Upper lobe of left lung (tissue), 6 donors: ENCODE data around the gene METTL26. TPM values are rescaled to one million over a fixed set of nuclear protein-coding genes. Genes with fewer than 3 reads are reported as not detected.

Experiments
- ATAC-seq, 2 donors: fragments of 200-7000 bp; cut with Tn5 transposase; one replicate each; pipeline ENCODE4 v1.9.1; 2022; ENCODE audit warnings: mild to moderate bottlenecking in 2 of 2, moderate library complexity in 2 of 2; ENCODE audit not compliant: low FRiP score in 2 of 2
- DNase-seq, 2 donors: peaks; one replicate each; pipeline ENCODE4 v3.0.0-alpha.2; 2019 to 2020
- H3K27ac ChIP-seq, 4 donors: fragments of 200-600 bp; sonication (generic); one replicate each; pipeline ENCODE4 v1.5.1; 2016 to 2019
- H3K27me3 ChIP-seq, 4 donors: fragments of 200-600 bp; sonication (generic); one replicate each; pipeline ENCODE4 v1.5.1; 2017 to 2019
- H3K36me3 ChIP-seq, 4 donors: fragments of 200-600 bp; sonication (generic); one replicate each; pipeline ENCODE4 v1.5.1; 2016 to 2019
- H3K4me1 ChIP-seq, 4 donors: fragments of 200-600 bp; sonication (generic); one replicate each; pipeline ENCODE4 v1.5.1; 2018 to 2019
- H3K4me3 ChIP-seq, 4 donors: fragments of 200-600 bp; sonication (generic); one replicate each; pipeline ENCODE4 v1.5.1; 2017 to 2019; ENCODE audit warnings: mild to moderate bottlenecking in 2 of 4, moderate library complexity in 1 of 4
- H3K9me3 ChIP-seq, 4 donors: fragments of 200-600 bp; sonication (generic); one replicate each; pipeline ENCODE4 v1.5.1; 2018 to 2019
- EP300 ChIP-seq, 4 donors: sonication (generic); formaldehyde crosslinking; IDR thresholded peaks; one replicate each; pipeline ENCODE4 v1.5.1; 2017; ENCODE audit warnings: antibody characterized with exemption in 4 of 4, control low read depth in 2 of 4
- POLR2A ChIP-seq, 4 donors: fragments of 450-650 bp; IDR thresholded peaks; one replicate each; pipeline ENCODE4 v1.5.1; 2016 to 2017; ENCODE audit warnings: antibody characterized with exemption in 4 of 4, mild to moderate bottlenecking in 2 of 4
- POLR2AphosphoS5 ChIP-seq, 2 donors: sonication (generic); formaldehyde crosslinking; IDR thresholded peaks; one replicate each; pipeline ENCODE4 v1.5.1; 2017; ENCODE audit warnings: antibody characterized with exemption in 2 of 2
- WGBS, 2 donors: methylation state at CpG; one replicate each; pipeline ENCODE4 v1.1.5; 2017 to 2018; 5-methylcytosine and 5-hydroxymethylcytosine counted together
- total RNA-seq, 6 donors: library from RNA; depleted of rRNA in 4 of 6; stranded (reverse); fragments of >200 nt in 4 of 6; gene quantifications; one replicate each; pipeline versions ENCODE4 v1.1.0 to v1.2.1, GENCODE V29; 2016 to 2021
- TF ChIP-seq, protein P1 (sequence below), 6 experiments: fragments of 450-650 bp in 4 of 6; fragments of 200-600 bp in 2 of 6; sonication (generic) in 2 of 6; IDR thresholded peaks; one replicate each; pipeline ENCODE4 v1.5.1; 2016 to 2019; ENCODE audit warnings: antibody characterized with exemption in 6 of 6
- donor health status: DM: no; HTN: no; CAD: no; lungs with moderate emphysema.
- donor health status: DM: no; HTN: yes; CAD: no; lungs with severe emphysema.

METTL26 gene
- total RNA-seq, 6 donors from 2014 or later: 69.5 to 210 (median 111) TPM

DNA sequence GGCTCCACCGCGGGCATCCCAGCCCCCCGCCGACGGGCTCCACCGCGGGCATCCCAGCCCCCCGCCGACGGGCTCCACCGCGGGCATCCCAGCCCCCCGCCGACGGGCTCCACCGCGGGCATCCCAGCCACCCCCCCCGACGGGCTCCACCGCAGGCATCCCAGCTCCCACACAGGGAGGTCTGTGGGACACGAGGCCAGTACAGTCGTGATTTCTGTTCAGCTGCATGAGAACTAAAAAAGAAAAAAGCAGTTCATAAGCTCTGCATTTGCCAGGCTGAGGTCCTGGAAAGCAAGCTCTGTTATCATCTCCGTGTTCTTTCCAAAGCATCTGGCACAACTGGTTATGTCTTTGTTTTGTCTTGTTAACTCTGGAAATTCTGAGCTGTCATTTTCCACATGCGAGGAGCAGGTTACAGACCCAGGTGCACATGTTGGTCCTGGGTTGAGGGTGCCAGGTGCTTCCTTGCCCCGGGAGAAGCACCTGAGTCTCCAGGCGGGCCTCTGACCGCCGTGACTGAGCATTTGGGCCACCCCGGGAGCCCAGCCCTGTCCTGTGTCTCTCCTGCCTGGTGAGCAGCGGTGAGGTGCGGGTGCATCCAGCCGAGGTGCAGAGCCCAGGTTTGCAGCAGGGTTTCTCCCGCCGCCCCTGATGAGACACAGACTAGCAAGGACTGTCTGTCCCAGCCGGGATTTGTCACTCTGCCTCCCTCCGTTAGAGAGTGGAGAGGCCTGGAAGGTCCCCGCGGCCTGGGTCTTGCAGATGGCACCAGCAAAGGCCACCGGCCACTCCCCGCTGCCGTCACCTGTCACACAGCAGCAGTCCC is 15.2 kb downstream of the METTL26 start:
- WGBS, 2 donors: 85 to 91% methylated on average over 10 to 17 of the region's 41 CpGs
- H3K27me3 ChIP-seq: no peaks in the 10 kb centered on the region
- H3K27ac ChIP-seq: peak overlapping the region in 2 of 4 donors; percentile 35 to 59
- peaks cover 3 to 23% (median 9%) of the 10 kb centered on the region in 4 donors for H3K36me3 ChIP-seq
- TF ChIP-seq, protein P1, sequence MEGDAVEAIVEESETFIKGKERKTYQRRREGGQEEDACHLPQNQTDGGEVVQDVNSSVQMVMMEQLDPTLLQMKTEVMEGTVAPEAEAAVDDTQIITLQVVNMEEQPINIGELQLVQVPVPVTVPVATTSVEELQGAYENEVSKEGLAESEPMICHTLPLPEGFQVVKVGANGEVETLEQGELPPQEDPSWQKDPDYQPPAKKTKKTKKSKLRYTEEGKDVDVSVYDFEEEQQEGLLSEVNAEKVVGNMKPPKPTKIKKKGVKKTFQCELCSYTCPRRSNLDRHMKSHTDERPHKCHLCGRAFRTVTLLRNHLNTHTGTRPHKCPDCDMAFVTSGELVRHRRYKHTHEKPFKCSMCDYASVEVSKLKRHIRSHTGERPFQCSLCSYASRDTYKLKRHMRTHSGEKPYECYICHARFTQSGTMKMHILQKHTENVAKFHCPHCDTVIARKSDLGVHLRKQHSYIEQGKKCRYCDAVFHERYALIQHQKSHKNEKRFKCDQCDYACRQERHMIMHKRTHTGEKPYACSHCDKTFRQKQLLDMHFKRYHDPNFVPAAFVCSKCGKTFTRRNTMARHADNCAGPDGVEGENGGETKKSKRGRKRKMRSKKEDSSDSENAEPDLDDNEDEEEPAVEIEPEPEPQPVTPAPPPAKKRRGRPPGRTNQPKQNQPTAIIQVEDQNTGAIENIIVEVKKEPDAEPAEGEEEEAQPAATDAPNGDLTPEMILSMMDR (IDR thresholded peaks at IDR 0.05): no peak
- TF ChIP-seq POLR2AphosphoS5 (IDR thresholded peaks at IDR 0.05): no peak
- TF ChIP-seq EP300 (IDR thresholded peaks at IDR 0.05): no peak
- no peak for TF ChIP-seq POLR2A (IDR thresholded peaks at IDR 0.05)
- no peak overlapping the region for H3K4me3 ChIP-seq
- DNase-seq (peak in 1 of 2 donors; percentile 77), ATAC-seq (no peak)
- peaks cover 0 to 38% (median 31%) of the 10 kb centered on the region in 4 donors for H3K4me1 ChIP-seq
- no peaks in the 10 kb centered on the region for H3K9me3 ChIP-seq

DNA sequence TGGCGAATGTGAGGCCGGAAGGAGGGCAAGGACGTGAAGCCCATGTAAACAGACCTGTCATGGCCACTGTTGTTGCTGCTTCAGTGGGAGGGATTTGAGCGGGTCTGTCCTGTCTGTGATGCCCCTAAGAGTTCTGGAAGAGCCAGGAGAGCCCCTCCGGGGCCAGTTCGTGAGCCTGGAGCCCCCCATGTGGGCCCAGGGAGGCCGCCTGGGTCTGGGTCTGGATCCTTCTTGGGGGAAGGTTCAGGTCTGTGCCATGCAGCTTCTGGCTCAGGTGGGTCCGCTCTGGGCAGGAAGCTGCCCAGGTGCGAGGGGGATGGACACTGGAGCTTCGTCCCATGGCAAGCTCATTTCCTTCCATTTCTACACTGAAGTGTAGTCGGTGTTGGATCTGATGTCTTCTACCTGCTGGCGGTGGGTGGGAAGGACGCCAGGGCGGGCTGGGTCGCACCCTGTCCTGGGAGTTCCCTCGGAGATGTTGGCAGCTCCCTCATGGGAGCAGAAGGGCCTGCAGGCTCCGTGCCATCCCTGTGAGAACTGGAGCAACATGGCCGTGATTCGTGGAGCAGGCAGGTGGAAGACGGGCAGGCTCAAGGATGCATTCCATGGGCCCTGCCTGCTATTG is 16.5 kb downstream of the METTL26 start:
- Histone ChIP-seq H3K36me3 (peaks cover 0 to 9% (median 1%) of the 10 kb centered on the region in 4 donors), H3K4me3 (no peak overlapping the region), H3K27me3 (no peaks in the 10 kb centered on the region), H3K9me3 (no peaks in the 10 kb centered on the region), H3K27ac (no peak overlapping the region), H3K4me1 (peaks cover 0 to 38% (median 32%) of the 10 kb centered on the region in 4 donors)
- DNase-seq: peak; percentile 71 to 83
- 78 to 79% methylated on average over 14 to 18 of the region's 20 CpGs for WGBS, 2 donors
- no peak for TF ChIP-seq EP300 (IDR thresholded peaks at IDR 0.05)
- no peak for TF ChIP-seq POLR2A (IDR thresholded peaks at IDR 0.05)
- TF ChIP-seq, protein P1 (IDR thresholded peaks at IDR 0.05): no peak
- TF ChIP-seq POLR2AphosphoS5 (IDR thresholded peaks at IDR 0.05): no peak
- no peak for ATAC-seq

DNA sequence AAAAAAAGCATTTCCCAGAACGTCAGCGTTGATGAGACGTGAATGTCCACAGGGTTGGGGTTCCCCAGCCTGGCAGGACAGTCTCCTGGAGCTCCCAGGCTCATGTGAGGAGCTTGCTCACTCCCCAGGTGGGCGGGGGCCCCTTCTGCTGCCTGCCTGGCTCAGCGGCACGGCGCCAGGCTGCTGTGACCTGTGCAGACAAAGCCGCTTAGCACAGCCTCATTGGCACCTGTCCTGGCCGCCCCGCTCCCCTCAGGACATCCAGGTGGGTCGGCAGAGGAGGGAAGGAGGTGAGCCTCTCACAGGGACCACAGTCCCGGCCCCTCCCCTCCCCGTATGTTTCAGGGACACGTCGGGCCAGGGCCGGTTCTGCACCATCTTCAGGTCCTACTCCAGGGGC is 18.2 kb downstream of the METTL26 start:
- TF ChIP-seq EP300 (IDR thresholded peaks at IDR 0.05): no peak
- TF ChIP-seq, protein P1 (IDR thresholded peaks at IDR 0.05): no peak
- H3K9me3 ChIP-seq: no peaks in the 10 kb centered on the region
- 63 to 72% methylated on average over 14 to 15 of the region's 16 CpGs for WGBS, 2 donors
- ATAC-seq: peak in 1 of 2 donors; percentile 38
- peak; percentile 79 to 86 for DNase-seq
- peaks cover 0 to 9% (median 1%) of the 10 kb centered on the region in 4 donors for H3K36me3 ChIP-seq
- H3K4me3 ChIP-seq: peak overlapping the region in 3 of 4 donors; percentile 15 to 38 (median 36)
- H3K27ac ChIP-seq: peak overlapping the region; percentile 68 to 94 (median 87)
- H3K27me3 ChIP-seq: no peaks in the 10 kb centered on the region
- peaks cover 0 to 38% (median 31%) of the 10 kb centered on the region in 4 donors for H3K4me1 ChIP-seq

DNA sequence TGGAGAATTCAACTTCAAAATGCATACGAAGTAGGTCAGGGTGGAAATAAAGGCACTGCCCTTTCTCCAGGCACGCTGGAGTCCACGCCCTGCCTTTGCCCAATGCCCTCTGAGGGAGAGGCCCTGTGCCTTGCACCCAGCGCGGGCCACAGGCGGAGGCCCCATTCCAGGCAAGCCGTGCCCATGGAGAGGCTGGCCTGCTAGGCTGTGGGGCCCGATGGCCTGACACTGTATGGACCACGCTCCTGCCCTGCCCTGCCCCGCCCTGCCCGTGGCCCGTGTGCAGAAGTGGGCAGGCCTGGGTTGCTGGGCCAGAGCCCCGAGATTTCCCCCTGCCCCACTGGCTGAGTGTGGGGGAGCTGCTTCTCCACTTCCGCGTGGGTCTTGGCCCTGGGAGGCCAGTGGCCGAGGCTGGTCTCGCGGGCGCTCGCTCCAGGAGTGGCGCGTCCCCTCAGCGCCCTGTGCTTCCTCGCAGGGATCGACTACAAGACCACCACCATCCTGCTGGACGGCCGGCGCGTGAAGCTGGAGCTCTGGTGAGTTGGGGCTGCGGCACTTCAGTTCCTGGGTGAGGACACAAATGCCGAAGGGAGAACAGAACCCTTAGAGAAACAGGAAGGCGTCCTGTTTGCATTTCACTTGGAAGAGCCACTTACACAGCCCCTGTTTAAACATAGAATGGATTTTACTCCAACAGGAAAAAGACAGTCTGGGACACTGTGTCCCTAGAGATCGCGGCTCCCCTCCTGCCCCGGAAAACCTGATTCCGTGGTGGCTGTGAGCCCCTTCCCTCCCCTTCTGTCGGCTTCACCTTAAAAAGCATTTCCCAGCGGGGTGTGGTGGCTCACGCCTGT is 19.1 kb downstream of the METTL26 start:
- H3K27ac ChIP-seq: peak overlapping the region; percentile 68 to 94 (median 87)
- TF ChIP-seq POLR2AphosphoS5 (IDR thresholded peaks at IDR 0.05): peak in 1 of 2 donors; percentile 7
- TF ChIP-seq EP300 (IDR thresholded peaks at IDR 0.05): peak in 2 of 4 donors; percentile 67 to 74
- peak in 2 of 4 donors; percentile 68 to 70 for TF ChIP-seq POLR2A (IDR thresholded peaks at IDR 0.05)
- TF ChIP-seq, protein P1 (IDR thresholded peaks at IDR 0.05): no peak
- no peaks in the 10 kb centered on the region for H3K9me3 ChIP-seq
- 68 to 76% methylated on average over 22 to 30 of the region's 39 CpGs for WGBS, 2 donors
- peak overlapping the region in 3 of 4 donors; percentile 19 to 38 (median 36) for H3K4me3 ChIP-seq
- ATAC-seq (peak; percentile 80 to 95), DNase-seq (peak; percentile 81 to 87)
- H3K36me3 ChIP-seq: peaks cover 0 to 9% (median 1%) of the 10 kb centered on the region in 4 donors
- no peaks in the 10 kb centered on the region for H3K27me3 ChIP-seq
- H3K4me1 ChIP-seq: peaks cover 0 to 31% (median 26%) of the 10 kb centered on the region in 4 donors
